Esophagus muscularis mucosa (tissue), 4 donors: ENCODE data around the gene PHLPP1. TPM values are rescaled to one million over a fixed set of nuclear protein-coding genes. Genes with fewer than 3 reads are reported as not detected.
"Not testable (repeated sequence)": the region's sequence is repeated elsewhere in the genome, so short reads cannot be mapped to it uniquely, and the experiment has no call there.

Experiments used
- DNase-seq: peaks from one replicate; pipeline ENCODE4 v3.0.0-alpha.2; 2017; ENCODE audit errors: extremely low spot score
- H3K27ac ChIP-seq, 4 donors: fragments of 200-600 bp; sonication (generic); replicated peaks in 1 of 4; 1 replicate in 3 of 4; 2 replicates in 1 of 4; pipeline ENCODE4 v1.5.1; 2016 to 2019; ENCODE audit warnings: mild to moderate bottlenecking in 1 of 4
- H3K27me3 ChIP-seq, 4 donors: fragments of 200-600 bp; sonication (generic); one replicate each; pipeline versions ENCODE4 v1.5.1 to v1.6.0; 2016 to 2019
- H3K36me3 ChIP-seq, 4 donors: fragments of 200-600 bp; sonication (generic); one replicate each; pipeline ENCODE4 v1.5.1; 2016 to 2019
- H3K4me1 ChIP-seq, 4 donors: fragments of 200-600 bp; sonication (generic); one replicate each; pipeline ENCODE4 v1.5.1; 2016 to 2019
- H3K4me3 ChIP-seq, 4 donors: fragments of 200-600 bp; sonication (generic); 1 replicate in 2 of 4; 2 replicates in 2 of 4; pipeline ENCODE4 v1.5.1; 2016 to 2019; ENCODE audit warnings: mild to moderate bottlenecking in 4 of 4, moderate library complexity in 1 of 4
- H3K9me3 ChIP-seq, 4 donors: fragments of 200-600 bp; sonication (generic); 1 replicate in 3 of 4; 2 replicates in 1 of 4; pipeline ENCODE4 v1.5.1; 2016 to 2019
- CTCF ChIP-seq, 3 experiments: fragments of 200-600 bp in 2 of 3; fragments of 450-650 bp in 1 of 3; sonication (generic) in 2 of 3; IDR thresholded peaks; one replicate each; pipeline ENCODE4 v1.5.1; 2017 to 2019; ENCODE audit warnings: antibody characterized with exemption in 3 of 3, mild to moderate bottlenecking in 2 of 3, moderate library complexity in 1 of 3
- EP300 ChIP-seq: sonication (generic); formaldehyde crosslinking; IDR thresholded peaks from one replicate; pipeline ENCODE4 v1.6.1; 2017; ENCODE audit warnings: antibody characterized with exemption
- POLR2A ChIP-seq: fragments of 450-650 bp; IDR thresholded peaks from one replicate; pipeline ENCODE4 v1.6.1; 2017; ENCODE audit warnings: antibody characterized with exemption, moderate library complexity, mild to moderate bottlenecking, low read depth
- POLR2AphosphoS5 ChIP-seq, 2 donors: sonication (generic); formaldehyde crosslinking; IDR thresholded peaks; one replicate each; pipeline ENCODE4 v1.6.1; 2017; ENCODE audit warnings: antibody characterized with exemption in 2 of 2
- WGBS: methylation state at CpG from one replicate; pipeline ENCODE4 v1.1.5; 2018; 5-methylcytosine and 5-hydroxymethylcytosine counted together
- intact Hi-C: fragments of 100-400 bp; cut with DNase I; formaldehyde crosslinking; loops from one replicate; pipeline ENCODE4 v1.15.1; 2023
- total RNA-seq, 4 donors: library from RNA; depleted of rRNA; stranded (reverse); fragments of >200 nt; gene quantifications; one replicate each; pipeline versions ENCODE4 v1.1.0 to v1.2.1, GENCODE V29; 2016

PHLPP1 gene
- total RNA-seq, 4 donors from 2014 or later = 11.6 to 23.0 (median 17.3) TPM

- no peaks in the 10 kb centered on the region for H3K36me3 ChIP-seq
- WGBS = 82% methylated on average over 6 of the region's 6 CpGs
- intact Hi-C loops = no loop called here
Measured at GRCh38 chr18:62737241-62737873, 22.0 kb downstream of the PHLPP1 start.

GRCh38 chr18:62738639-62739038 lies 23.3 kb downstream of the PHLPP1 start:
- no peaks in the 10 kb centered on the region for H3K27me3 ChIP-seq
- intact Hi-C loops = no loop called here
- no peaks in the 10 kb centered on the region for H3K36me3 ChIP-seq
- no peak overlapping the region for H3K27ac ChIP-seq
- 95% methylated on average over 1 of the region's 1 CpG for WGBS
- no peak for DNase-seq
- no peak for TF ChIP-seq POLR2A
- no peak for TF ChIP-seq POLR2AphosphoS5 (IDR thresholded peaks at IDR 0.05)
- TF ChIP-seq EP300 = no peak
- no peak for TF ChIP-seq CTCF (IDR thresholded peaks at IDR 0.05)
- no peaks in the 10 kb centered on the region for H3K9me3 ChIP-seq
- peaks cover 11 to 43% (median 35%) of the 10 kb centered on the region in 4 donors for H3K4me1 ChIP-seq
- H3K4me3 ChIP-seq = no peak overlapping the region

More at GRCh38 chr18:62737241-62737873, 22.0 kb downstream of the PHLPP1 start:
- no peak for DNase-seq
- H3K27ac ChIP-seq = no peak overlapping the region
- TF ChIP-seq EP300 (no peak), CTCF (IDR thresholded peaks at IDR 0.05) (no peak), POLR2A (no peak), POLR2AphosphoS5 (IDR thresholded peaks at IDR 0.05) (no peak)
- H3K9me3 ChIP-seq = no peaks in the 10 kb centered on the region
- no peak overlapping the region for H3K4me3 ChIP-seq
- peaks cover 11 to 43% (median 34%) of the 10 kb centered on the region in 4 donors for H3K4me1 ChIP-seq
- no peaks in the 10 kb centered on the region for H3K27me3 ChIP-seq

- 88% methylated on average over 5 of the region's 5 CpGs for whole genome bisulfite sequencing
- H3K27ac ChIP-seq = peak overlapping the region in 1 of 4 donors; percentile 68
Measured at GRCh38 chr18:62739911-62740310, 24.6 kb downstream of the PHLPP1 start.

GRCh38 chr18:62740650-62741049 lies 25.3 kb downstream of the PHLPP1 start:
- Histone ChIP-seq H3K4me1 (peaks cover 16 to 50% (median 41%) of the 10 kb centered on the region in 4 donors), H3K27ac (peak overlapping the region; percentile 57 to 76 (median 67))
- WGBS = 83% methylated on average over 5 of the region's 5 CpGs
- DNase-seq, intact Hi-C loops, H3K9me3 ChIP-seq, H3K27me3 ChIP-seq, H3K4me3 ChIP-seq, H3K36me3 ChIP-seq: not testable (repeated sequence)

More at GRCh38 chr18:62739911-62740310, 24.6 kb downstream of the PHLPP1 start:
- Histone ChIP-seq H3K27me3 (no peaks in the 10 kb centered on the region), H3K9me3 (no peaks in the 10 kb centered on the region), H3K4me3 (no peak overlapping the region), H3K4me1 (peaks cover 16 to 47% (median 38%) of the 10 kb centered on the region in 4 donors), H3K36me3 (no peaks in the 10 kb centered on the region)
- no peak for DNase-seq
- intact Hi-C loops = no loop called here
- no peak for TF ChIP-seq POLR2A
- no peak for TF ChIP-seq POLR2AphosphoS5 (IDR thresholded peaks at IDR 0.05)
- TF ChIP-seq EP300 = no peak
- no peak for TF ChIP-seq CTCF (IDR thresholded peaks at IDR 0.05)

- no peak for DNase-seq
- peak overlapping the region; percentile 57 to 76 (median 67) for H3K27ac ChIP-seq
- intact Hi-C loops = no loop called here
- TF ChIP-seq CTCF (IDR thresholded peaks at IDR 0.05) (no peak), POLR2AphosphoS5 (IDR thresholded peaks at IDR 0.05) (peak in 1 of 2 donors; percentile 71), EP300 (no peak), POLR2A (no peak)
- no peak overlapping the region for H3K4me3 ChIP-seq
- H3K36me3 ChIP-seq = no peaks in the 10 kb centered on the region
- H3K27me3 ChIP-seq = no peaks in the 10 kb centered on the region
- WGBS = 55% methylated on average over 4 of the region's 4 CpGs
- H3K9me3 ChIP-seq = no peaks in the 10 kb centered on the region
- H3K4me1 ChIP-seq = peaks cover 16 to 50% (median 41%) of the 10 kb centered on the region in 4 donors
Measured at GRCh38 chr18:62741118-62741566, 25.8 kb downstream of the PHLPP1 start.
